ENCODE data around the gene CASK. TPM values are rescaled to one million over a fixed set of nuclear protein-coding genes. Genes with fewer than 3 reads are reported as not detected.

CASK gene
- total RNA-seq, 4 donors from 2014 or later, result 34.3 to 52.8 (median 40.7) TPM

- H3K36me3 ChIP-seq, result no peaks in the 10 kb centered on the region
- peaks cover 0 to 7% (median 0%) of the 10 kb centered on the region in 4 donors for H3K4me1 ChIP-seq
- TF ChIP-seq POLR2A (IDR thresholded peaks at IDR 0.05) (no peak), CTCF (IDR thresholded peaks at IDR 0.05) (no peak), EP300 (IDR thresholded peaks at IDR 0.05) (no peak)
- no peaks in the 10 kb centered on the region for H3K9me3 ChIP-seq
- no peak for DNase-seq (ENCODE audit: low spot score in 2 of 2)
- 91 to 95% methylated on average over 3 of the region's 3 CpGs for WGBS, 2 donors
- no peak overlapping the region for H3K27ac ChIP-seq
- H3K27me3 ChIP-seq, result no peaks in the 10 kb centered on the region
- no peak overlapping the region for H3K4me3 ChIP-seq
Observed at GRCh38 chrX:41596596-41596995, 326.8 kb downstream of the CASK start.

- WGBS, 2 donors, result 68 to 75% methylated on average over 7 of the region's 7 CpGs
- Histone ChIP-seq H3K27ac (no peak overlapping the region), H3K4me1 (peaks cover 0 to 5% (median under 1%) of the 10 kb centered on the region in 4 donors)
Observed at GRCh38 chrX:41594634-41595033, 328.7 kb downstream of the CASK start.

GRCh38 chrX:41591906-41592305 is 331.4 kb downstream of the CASK start:
- WGBS, 2 donors, result 75 to 89% methylated on average over 4 of the region's 4 CpGs
- H3K36me3 ChIP-seq, result no peaks in the 10 kb centered on the region
- TF ChIP-seq POLR2A (IDR thresholded peaks at IDR 0.05) (no peak), EP300 (IDR thresholded peaks at IDR 0.05) (no peak), CTCF (IDR thresholded peaks at IDR 0.05) (no peak)

More at GRCh38 chrX:41594634-41595033, 328.7 kb downstream of the CASK start:
- no peaks in the 10 kb centered on the region for H3K9me3 ChIP-seq
- TF ChIP-seq CTCF (IDR thresholded peaks at IDR 0.05) (no peak), POLR2A (IDR thresholded peaks at IDR 0.05) (no peak), EP300 (IDR thresholded peaks at IDR 0.05) (no peak)
- no peak for DNase-seq (ENCODE audit: low spot score in 2 of 2)
- no peaks in the 10 kb centered on the region for H3K36me3 ChIP-seq
- H3K27me3 ChIP-seq, result no peaks in the 10 kb centered on the region
- H3K4me3 ChIP-seq, result no peak overlapping the region

GRCh38 chrX:41590641-41591040 is 332.7 kb downstream of the CASK start:
- 86% methylated on average over 3 of the region's 3 CpGs for WGBS, 2 donors
- Histone ChIP-seq H3K27ac (no peak overlapping the region), H3K27me3 (no peaks in the 10 kb centered on the region), H3K36me3 (no peaks in the 10 kb centered on the region), H3K4me1 (peaks cover 0 to 8% (median 0%) of the 10 kb centered on the region in 4 donors), H3K9me3 (no peaks in the 10 kb centered on the region), H3K4me3 (no peak overlapping the region)
- no peak for DNase-seq (ENCODE audit: low spot score in 2 of 2)
- TF ChIP-seq POLR2A (IDR thresholded peaks at IDR 0.05) (no peak), CTCF (IDR thresholded peaks at IDR 0.05) (no peak), EP300 (IDR thresholded peaks at IDR 0.05) (no peak)

More at GRCh38 chrX:41591906-41592305, 331.4 kb downstream of the CASK start:
- DNase-seq (ENCODE audit: low spot score in 2 of 2), result no peak
- peaks cover 0 to 8% (median 0%) of the 10 kb centered on the region in 4 donors for H3K4me1 ChIP-seq
- no peaks in the 10 kb centered on the region for H3K27me3 ChIP-seq
- no peak overlapping the region for H3K4me3 ChIP-seq
- no peak overlapping the region for H3K27ac ChIP-seq
- H3K9me3 ChIP-seq, result no peaks in the 10 kb centered on the region

- Histone ChIP-seq H3K27ac (no peak overlapping the region), H3K4me3 (no peak overlapping the region), H3K4me1 (peaks cover 0 to 8% (median 0%) of the 10 kb centered on the region in 4 donors), H3K27me3 (no peaks in the 10 kb centered on the region), H3K9me3 (no peaks in the 10 kb centered on the region), H3K36me3 (no peaks in the 10 kb centered on the region)
- DNase-seq (ENCODE audit: low spot score in 2 of 2), result no peak
- WGBS, 2 donors, result 25 to 29% methylated on average over 5 of the region's 5 CpGs
- TF ChIP-seq POLR2A (IDR thresholded peaks at IDR 0.05), result no peak
Observed at GRCh38 chrX:41589634-41590270, 333.6 kb downstream of the CASK start.

All from tibial nerve (tissue), 4 donors.